Measurements from ENCODE around the gene ERLEC1.

DNA sequence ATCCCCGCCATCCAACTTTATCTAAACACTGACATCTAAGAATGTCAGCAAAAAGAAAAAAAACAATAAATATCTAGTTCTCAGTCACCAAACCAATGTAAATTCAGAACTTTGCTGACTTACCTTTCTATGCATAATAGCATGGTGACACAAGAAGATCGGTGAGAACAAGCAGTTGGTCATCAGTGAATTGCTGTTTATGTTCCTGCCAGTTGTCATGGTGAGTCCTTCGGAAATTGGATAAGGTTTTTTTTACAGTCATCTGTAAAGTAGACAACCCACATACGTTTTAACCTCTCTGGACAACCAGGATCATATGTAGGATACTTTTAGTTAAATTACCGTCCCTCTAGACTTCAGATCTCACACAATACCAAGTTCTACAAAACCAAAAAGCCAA, 79.1 kb downstream of the ERLEC1 start:
- TF ChIP-seq, protein P1, sequence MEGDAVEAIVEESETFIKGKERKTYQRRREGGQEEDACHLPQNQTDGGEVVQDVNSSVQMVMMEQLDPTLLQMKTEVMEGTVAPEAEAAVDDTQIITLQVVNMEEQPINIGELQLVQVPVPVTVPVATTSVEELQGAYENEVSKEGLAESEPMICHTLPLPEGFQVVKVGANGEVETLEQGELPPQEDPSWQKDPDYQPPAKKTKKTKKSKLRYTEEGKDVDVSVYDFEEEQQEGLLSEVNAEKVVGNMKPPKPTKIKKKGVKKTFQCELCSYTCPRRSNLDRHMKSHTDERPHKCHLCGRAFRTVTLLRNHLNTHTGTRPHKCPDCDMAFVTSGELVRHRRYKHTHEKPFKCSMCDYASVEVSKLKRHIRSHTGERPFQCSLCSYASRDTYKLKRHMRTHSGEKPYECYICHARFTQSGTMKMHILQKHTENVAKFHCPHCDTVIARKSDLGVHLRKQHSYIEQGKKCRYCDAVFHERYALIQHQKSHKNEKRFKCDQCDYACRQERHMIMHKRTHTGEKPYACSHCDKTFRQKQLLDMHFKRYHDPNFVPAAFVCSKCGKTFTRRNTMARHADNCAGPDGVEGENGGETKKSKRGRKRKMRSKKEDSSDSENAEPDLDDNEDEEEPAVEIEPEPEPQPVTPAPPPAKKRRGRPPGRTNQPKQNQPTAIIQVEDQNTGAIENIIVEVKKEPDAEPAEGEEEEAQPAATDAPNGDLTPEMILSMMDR (IDR thresholded peaks at IDR 0.05), result no peak
- TF ChIP-seq POLR2A (IDR thresholded peaks at IDR 0.05), result no peak

All from thyroid gland (tissue), 4 donors.